Activated naive CD4-positive, alpha-beta T cell treated with anti-CD3 and anti-CD28 coated beads, Interleukin-2, amount 10 ng/mL, durations not matched to agents 7 days and 5 days (primary cell): ENCODE results near the gene CDK5RAP3.
"Not testable (repeated sequence)": the region's sequence is repeated elsewhere in the genome, so short reads cannot be mapped to it uniquely, and the experiment has no call there.

ENCODE experiments used
- CTCF ChIA-PET: fragments of 350-600 bp; sonication (Branson Sonifier 250); formaldehyde crosslinking; loops from one replicate; lab custom pipeline; 2021; ENCODE audit warnings: antibody characterized with exemption; lab: Charles Lee
- DNase-seq: peaks from one replicate; pipeline ENCODE4 v3.0.0-alpha.2; 2020
- H3K27ac Mint-ChIP-seq: one replicate; pipeline ENCODE4 v1.8.0; 2021; ENCODE audit warnings: mild to moderate bottlenecking, moderate library complexity, mixed read lengths
- H3K27me3 Mint-ChIP-seq: one replicate; pipeline ENCODE4 v1.8.0; 2021; ENCODE audit warnings: mild to moderate bottlenecking, mixed read lengths
- H3K36me3 Mint-ChIP-seq: one replicate; pipeline ENCODE4 v1.8.0; 2021; ENCODE audit warnings: mixed read lengths
- H3K4me1 Mint-ChIP-seq: one replicate; pipeline ENCODE4 v1.8.0; 2021; ENCODE audit warnings: mixed read lengths
- H3K4me3 Mint-ChIP-seq: one replicate; pipeline ENCODE4 v1.8.0; 2021; ENCODE audit warnings: mild to moderate bottlenecking, moderate library complexity, mixed read lengths
- H3K9me3 Mint-ChIP-seq: one replicate; pipeline ENCODE4 v1.8.0; 2021; ENCODE audit warnings: mixed read lengths

The CDK5RAP3 gene

DNA sequence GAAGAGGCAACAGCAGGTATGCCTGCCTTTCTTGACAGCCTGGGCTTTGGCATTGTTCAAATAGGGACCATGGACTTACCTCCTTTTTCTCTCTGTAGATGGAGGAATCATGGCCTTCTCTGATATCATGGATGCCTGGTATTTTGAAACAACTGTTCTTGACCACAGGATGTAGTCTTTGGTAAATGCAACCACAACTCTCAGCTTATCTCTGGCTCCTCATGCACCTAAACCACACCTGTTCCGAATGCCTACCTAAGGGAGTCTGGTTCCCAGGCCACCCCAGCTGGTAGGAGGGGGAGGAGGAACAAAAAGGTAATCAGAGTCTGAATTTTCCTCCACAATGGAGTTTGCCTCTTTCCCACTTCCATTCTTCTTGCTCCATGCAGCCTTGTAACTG, 18.8 kb downstream of the CDK5RAP3 start:
- H3K27ac Mint-ChIP-seq, result no peak overlapping the region
- H3K4me1 Mint-ChIP-seq, result peaks cover 15% of the 10 kb centered on the region
- no peak overlapping the region for H3K4me3 Mint-ChIP-seq
- peaks cover 19% of the 10 kb centered on the region for H3K27me3 Mint-ChIP-seq
- H3K9me3 Mint-ChIP-seq, result no peaks in the 10 kb centered on the region
- CTCF ChIA-PET, result interaction anchor here (1.2 kb wide), 1 partner anchor 10 kb away, joined by 3 read pairs; no protein-coding TSS in a partner anchor
- H3K36me3 Mint-ChIP-seq, result peaks cover 5% of the 10 kb centered on the region
- no peak for DNase-seq

DNA sequence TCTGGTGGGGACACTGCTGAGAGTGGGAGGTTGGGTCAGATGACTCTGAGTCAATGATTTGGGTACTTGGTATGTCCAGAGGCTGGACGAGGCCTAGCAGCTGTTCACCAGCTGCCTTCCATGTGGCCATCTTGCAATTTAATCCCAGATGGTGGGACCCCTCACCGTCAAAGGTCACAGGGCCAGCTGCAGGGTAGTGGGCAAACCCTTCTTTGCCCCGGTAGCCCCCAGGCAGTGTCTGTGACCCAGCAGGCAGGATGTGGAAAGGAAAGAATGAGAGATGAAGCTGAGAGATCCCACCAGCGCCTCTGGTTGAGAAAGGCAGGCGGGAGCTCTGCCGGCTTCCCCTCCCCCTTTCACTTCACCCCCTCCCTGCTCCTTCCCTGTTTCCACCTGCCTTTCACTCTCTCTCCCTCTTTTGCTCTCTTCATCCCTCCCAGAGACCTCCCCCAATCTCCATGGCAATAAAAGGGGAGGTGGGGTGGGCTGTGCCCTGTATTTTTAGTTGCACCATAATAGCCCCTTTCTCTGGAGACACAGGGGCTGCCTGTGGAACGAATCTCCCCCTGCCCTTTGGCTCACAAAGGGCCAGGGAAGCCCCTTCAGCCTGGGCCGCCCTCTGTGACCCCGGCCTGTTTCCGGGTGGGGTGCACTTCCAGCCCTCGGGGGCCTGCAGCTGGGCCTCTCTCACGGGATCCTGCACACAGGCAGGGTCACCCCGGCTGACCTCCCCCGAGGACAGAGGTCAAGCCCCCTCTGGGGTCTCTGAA, 20.2 kb downstream of the CDK5RAP3 start:
- DNase-seq, result no peak
- Mint-ChIP-seq H3K36me3 (peaks cover 2% of the 10 kb centered on the region), H3K27me3 (peaks cover 32% of the 10 kb centered on the region), H3K9me3 (no peaks in the 10 kb centered on the region), H3K4me3 (no peak overlapping the region), H3K4me1 (peaks cover 15% of the 10 kb centered on the region), H3K27ac (no peak overlapping the region)
- CTCF ChIA-PET, result no interaction called here

DNA sequence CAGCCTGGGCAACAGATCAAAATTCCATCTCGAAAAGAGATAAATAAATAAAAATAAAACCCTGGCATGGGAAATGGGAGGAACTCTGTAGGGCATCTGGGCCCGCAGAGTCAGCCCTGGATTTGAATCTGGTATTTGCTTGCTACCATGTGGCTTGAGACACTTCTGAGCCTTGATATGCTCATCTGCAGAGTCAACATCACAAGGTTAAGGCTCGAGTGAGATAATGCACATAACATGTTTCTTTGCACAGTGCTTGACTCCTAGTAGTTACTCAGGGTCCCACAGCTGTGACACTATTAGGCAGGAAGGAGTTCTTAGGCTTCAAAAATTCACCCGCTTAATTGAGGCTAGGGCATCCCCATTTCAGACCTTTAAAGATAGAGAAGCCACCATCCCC, 21.3 kb downstream of the CDK5RAP3 start:
- Mint-ChIP-seq H3K4me3 (no peak overlapping the region), H3K9me3 (no peaks in the 10 kb centered on the region)

DNA sequence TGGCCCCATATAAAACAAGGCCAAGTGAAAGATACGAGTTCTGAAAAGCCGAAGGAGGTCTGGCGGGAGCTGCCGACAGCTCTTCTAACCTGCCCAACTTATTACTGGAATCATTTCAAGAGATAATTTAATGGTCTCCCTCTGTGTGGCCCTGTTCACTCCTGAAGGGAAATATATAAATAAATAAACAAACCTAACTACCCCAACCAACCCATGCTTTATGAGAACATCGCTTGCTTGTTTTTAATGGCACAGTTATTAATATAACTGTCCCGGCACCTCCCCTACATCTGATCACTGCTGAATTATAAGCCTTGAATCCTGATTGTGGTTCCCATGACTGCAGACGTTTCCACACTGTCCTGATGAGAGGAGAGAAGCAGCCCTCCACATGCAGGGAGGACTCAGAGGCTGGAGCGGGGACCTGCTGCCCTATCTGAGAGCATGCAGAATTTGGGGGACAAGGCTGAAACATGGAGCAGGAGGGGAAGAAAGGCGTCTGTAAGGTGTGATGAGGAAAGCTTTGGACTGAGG, 22.2 kb downstream of the CDK5RAP3 start:
- H3K4me1 Mint-ChIP-seq, result peaks cover 15% of the 10 kb centered on the region
- H3K36me3 Mint-ChIP-seq, result no peaks in the 10 kb centered on the region
- H3K4me3 Mint-ChIP-seq, result no peak overlapping the region
- CTCF ChIA-PET, result interaction anchor here (1.0 to 2.1 kb wide), 2 partner anchors 22 to 54 kb away, joined by 3 to 6 read pairs; partner anchors contain the start of gene CDK5RAP3
- DNase-seq, result no peak
- H3K27ac Mint-ChIP-seq, result no peak overlapping the region
- peaks cover 43% of the 10 kb centered on the region for H3K27me3 Mint-ChIP-seq
- no peaks in the 10 kb centered on the region for H3K9me3 Mint-ChIP-seq

More for the DNA sequence above, 21.3 kb downstream of the CDK5RAP3 start:
- H3K27ac Mint-ChIP-seq, result no peak overlapping the region
- CTCF ChIA-PET, result no interaction called here
- DNase-seq, result no peak
- H3K27me3 Mint-ChIP-seq, result peaks cover 37% of the 10 kb centered on the region
- H3K36me3 Mint-ChIP-seq, result no peaks in the 10 kb centered on the region
- peaks cover 15% of the 10 kb centered on the region for H3K4me1 Mint-ChIP-seq

DNA sequence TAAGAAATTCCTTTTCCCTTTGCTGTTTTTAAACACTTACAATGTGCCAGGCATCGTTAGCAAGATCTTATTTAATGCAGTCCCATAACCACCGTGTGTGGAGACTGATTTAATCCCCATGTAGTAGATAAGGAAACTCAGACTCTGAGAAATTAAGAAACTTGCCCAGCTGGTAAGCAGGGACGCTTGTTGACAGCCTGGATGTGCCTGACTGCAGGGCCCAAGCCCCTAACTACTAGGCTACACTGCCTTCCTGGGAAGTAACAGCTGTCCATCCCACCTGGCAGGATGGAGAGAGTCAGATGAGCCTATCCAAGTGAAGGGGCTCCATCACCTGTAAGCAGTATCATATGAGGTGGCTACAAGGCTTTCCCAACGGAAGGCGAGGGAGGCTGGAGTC, 23.1 kb downstream of the CDK5RAP3 start:
- Mint-ChIP-seq H3K36me3 (no peaks in the 10 kb centered on the region), H3K4me1 (peaks cover 9% of the 10 kb centered on the region), H3K27ac (no peak overlapping the region), H3K27me3 (peaks cover 43% of the 10 kb centered on the region), H3K9me3 (no peaks in the 10 kb centered on the region), H3K4me3 (no peak overlapping the region)
- DNase-seq, result no peak
- CTCF ChIA-PET, result interaction anchor here (1.0 to 2.1 kb wide), 3 partner anchors 23 to 53 kb away, joined by 3 to 6 read pairs (median 3); partner anchors contain the start of gene CDK5RAP3

DNA sequence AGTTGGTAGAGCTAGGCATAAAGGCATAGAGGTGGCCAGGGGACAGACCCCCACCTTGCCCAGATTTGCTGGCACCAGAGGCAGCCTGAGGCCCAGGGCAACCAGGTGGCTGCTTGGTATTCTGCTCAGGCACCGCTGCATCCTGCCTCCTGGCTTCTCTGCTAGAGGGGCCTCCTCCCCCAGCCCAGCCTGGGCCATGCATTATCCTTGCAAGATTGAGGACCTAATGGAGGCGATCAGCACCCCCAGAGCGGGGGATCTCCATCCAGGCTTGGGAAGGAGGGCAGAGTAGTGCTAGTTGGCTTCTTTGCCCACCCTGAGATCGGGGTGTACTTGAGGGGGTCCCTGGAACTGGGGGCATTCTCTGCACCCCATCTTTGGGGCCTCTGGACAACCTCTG, 23.8 kb downstream of the CDK5RAP3 start:
- Mint-ChIP-seq H3K27me3 (peaks cover 48% of the 10 kb centered on the region), H3K4me1 (peaks cover 6% of the 10 kb centered on the region), H3K9me3 (no peaks in the 10 kb centered on the region), H3K4me3 (no peak overlapping the region), H3K27ac (no peak overlapping the region), H3K36me3 (no peaks in the 10 kb centered on the region)
- CTCF ChIA-PET, result interaction anchor here (1.4 to 2.1 kb wide), 3 partner anchors 16 to 24 kb away, joined by 3 to 6 read pairs (median 3); partner anchors contain the start of gene CDK5RAP3
- no peak for DNase-seq

DNA sequence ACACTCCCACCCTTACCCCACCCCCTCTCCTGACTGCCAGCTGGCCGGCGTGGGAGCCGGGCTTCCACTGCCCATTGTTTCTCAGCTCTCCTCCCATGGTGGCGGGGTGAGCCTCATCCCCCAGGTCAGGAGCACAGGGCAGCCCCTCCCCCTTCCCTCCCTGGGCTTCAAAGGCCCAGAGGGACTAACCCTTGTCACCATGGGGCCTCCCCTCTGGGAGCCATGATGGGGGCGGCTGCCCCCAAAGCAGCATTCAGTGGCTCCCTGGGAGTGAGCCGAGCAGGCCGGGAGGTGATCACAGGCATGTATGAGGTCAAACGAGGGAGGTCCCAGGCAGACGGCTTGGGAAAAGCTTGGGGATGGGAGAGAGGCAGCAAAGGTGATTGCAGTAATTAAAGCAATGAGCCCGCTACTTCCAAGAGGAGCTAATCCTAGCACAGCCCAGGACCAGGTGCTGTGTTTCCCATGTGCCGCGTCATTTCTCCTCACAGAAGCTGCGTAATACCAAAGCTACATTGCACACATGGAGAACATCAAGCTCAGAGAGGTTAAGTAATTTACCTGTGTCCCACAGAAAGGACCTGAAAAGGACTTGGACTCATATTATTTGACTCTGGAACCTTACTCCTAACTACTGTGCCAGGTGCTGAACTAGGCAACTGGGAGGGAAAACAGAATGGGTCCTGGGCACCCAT, 24.5 kb downstream of the CDK5RAP3 start:
- Mint-ChIP-seq H3K36me3 (no peaks in the 10 kb centered on the region), H3K4me1 (peaks cover 4% of the 10 kb centered on the region), H3K27me3 (peaks cover 53% of the 10 kb centered on the region), H3K9me3 (no peaks in the 10 kb centered on the region), H3K27ac (no peak overlapping the region), H3K4me3 (no peak overlapping the region)
- no peak for DNase-seq
- CTCF ChIA-PET, result interaction anchor here (1.4 to 2.1 kb wide), 4 partner anchors 17 to 25 kb away, joined by 3 to 6 read pairs (median 3); partner anchors contain the start of gene CDK5RAP3

DNA sequence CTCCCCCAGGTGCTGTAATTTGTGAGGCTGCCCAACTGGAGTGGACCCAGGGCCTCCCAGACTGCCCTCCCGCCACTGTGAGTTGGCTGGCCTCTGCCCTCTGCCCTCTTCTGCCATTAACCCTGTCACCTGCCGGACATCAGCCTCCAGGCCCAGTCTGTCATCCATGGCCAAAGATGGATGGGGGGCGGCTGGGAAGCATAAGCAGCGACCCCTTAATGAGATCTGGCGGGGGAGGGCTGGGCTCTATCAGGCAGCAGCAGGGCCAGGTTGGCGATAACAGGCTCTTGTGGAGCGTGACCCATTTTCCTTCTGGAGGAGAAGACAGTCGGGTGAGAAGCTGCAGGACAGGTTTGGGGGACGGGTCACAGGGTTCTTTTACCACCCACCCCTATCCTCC, 25.3 kb downstream of the CDK5RAP3 start:
- Mint-ChIP-seq H3K4me3 (no peak overlapping the region), H3K27ac (no peak overlapping the region), H3K27me3 (peaks cover 51% of the 10 kb centered on the region), H3K9me3 (no peaks in the 10 kb centered on the region), H3K4me1 (peaks cover 4% of the 10 kb centered on the region), H3K36me3 (no peaks in the 10 kb centered on the region)
- CTCF ChIA-PET, result interaction anchor here (1.5 kb wide), 1 partner anchor 22 kb away, joined by 3 read pairs; no protein-coding TSS in a partner anchor
- DNase-seq, result no peak

DNA sequence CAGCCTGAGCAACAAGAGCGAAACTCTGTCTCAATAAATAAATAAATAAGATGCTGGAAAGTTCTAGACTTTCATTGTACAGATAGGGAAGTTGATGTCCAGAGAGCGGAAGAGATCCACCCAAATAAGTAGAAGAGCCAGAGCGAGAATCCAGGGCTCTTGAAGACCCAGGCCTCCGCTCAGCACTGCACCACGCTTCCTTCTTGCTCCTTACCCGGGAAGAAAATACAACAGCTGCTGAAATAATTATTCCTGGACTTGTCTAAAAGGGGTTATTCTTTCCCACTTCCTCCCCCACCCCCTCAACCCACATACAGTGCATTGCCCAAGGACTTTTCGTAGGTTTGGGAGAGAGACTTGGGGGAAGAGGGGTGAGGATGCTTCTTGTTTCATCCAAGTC, 26.7 kb downstream of the CDK5RAP3 start:
- peaks cover 60% of the 10 kb centered on the region for H3K27me3 Mint-ChIP-seq
- no peak overlapping the region for H3K27ac Mint-ChIP-seq
- CTCF ChIA-PET, result no interaction called here
- no peaks in the 10 kb centered on the region for H3K9me3 Mint-ChIP-seq
- no peak for DNase-seq
- no peaks in the 10 kb centered on the region for H3K36me3 Mint-ChIP-seq
- no peak overlapping the region for H3K4me3 Mint-ChIP-seq
- peaks cover 6% of the 10 kb centered on the region for H3K4me1 Mint-ChIP-seq

DNA sequence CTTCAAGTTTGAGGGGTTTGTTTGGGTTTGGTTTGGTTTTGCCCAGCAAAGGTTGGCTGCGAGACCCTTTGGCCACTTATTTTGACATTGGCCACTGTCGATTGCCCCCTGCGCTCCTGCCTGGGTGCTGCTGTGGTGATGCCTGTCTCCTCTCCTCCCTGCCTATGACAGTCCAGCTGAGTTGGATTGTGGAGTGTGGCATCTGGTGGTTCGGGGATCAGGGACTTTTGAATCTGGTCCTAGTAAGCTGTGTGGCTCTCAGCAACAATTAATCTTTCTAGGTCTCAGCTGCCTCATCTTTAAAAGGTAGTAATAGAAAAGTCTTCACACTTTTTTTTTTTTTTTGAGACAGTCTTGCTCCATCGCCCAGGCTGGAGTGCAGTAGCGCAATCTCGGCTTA, 27.1 kb downstream of the CDK5RAP3 start:
- no peaks in the 10 kb centered on the region for H3K36me3 Mint-ChIP-seq
- no peak overlapping the region for H3K27ac Mint-ChIP-seq
- CTCF ChIA-PET, result no interaction called here

DNA sequence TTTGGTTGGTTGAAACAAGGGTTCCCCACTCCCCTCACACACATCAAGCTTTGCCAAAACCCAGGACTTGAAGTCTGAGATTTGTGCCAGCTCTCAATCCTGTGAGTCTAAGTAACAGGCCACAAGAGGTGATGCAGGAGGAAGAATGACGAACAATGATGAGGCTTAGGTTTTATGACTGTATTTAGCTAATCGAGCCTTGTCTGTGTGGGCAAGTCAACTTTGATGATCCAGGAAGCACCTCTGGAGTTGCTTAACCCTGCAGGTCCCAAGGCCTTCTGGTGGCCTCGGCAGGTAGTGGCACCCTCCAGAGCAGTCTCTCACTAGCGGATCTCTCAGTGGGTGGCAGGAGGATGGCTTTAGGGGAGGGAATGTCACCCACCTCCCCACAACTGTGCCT, 28.7 kb downstream of the CDK5RAP3 start:
- no peaks in the 10 kb centered on the region for H3K36me3 Mint-ChIP-seq
- peaks cover 11% of the 10 kb centered on the region for H3K4me1 Mint-ChIP-seq
- CTCF ChIA-PET, result interaction anchor here (0.6 to 1.8 kb wide), 8 partner anchors 11 to 53 kb away, joined by 3 to 9 read pairs (median 4); no protein-coding TSS in a partner anchor
- H3K27me3 Mint-ChIP-seq, result peaks cover 65% of the 10 kb centered on the region
- H3K27ac Mint-ChIP-seq, result no peak overlapping the region
- no peak overlapping the region for H3K4me3 Mint-ChIP-seq
- DNase-seq, result peak; percentile 36
- no peaks in the 10 kb centered on the region for H3K9me3 Mint-ChIP-seq

More for the DNA sequence above, 27.1 kb downstream of the CDK5RAP3 start:
- H3K9me3 Mint-ChIP-seq, result no peaks in the 10 kb centered on the region
- peaks cover 62% of the 10 kb centered on the region for H3K27me3 Mint-ChIP-seq
- no peak for DNase-seq
- H3K4me3 Mint-ChIP-seq, result no peak overlapping the region
- H3K4me1 Mint-ChIP-seq, result peaks cover 10% of the 10 kb centered on the region

DNA sequence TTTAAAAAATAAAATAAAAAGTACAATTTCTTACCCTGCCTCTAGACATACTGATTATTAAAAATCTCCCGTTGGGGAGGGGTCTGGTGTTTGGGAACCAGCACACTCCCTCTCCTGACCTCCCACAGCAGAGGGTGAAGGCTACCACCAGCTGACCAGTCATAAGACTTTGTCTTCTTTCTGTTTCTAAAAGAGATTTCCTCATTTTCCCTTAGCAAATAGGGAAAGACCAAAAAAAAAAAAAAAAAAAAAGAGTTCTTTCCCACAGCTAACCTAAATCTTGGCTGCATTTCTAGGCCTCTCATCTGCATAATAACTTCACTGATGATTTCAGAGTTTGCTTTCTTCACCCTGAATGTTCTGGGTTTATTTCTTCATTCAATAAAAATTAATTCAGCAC, 30.3 kb downstream of the CDK5RAP3 start:
- Mint-ChIP-seq H3K4me3 (no peak overlapping the region), H3K9me3 (no peaks in the 10 kb centered on the region), H3K27ac (no peak overlapping the region), H3K27me3 (peaks cover 67% of the 10 kb centered on the region), H3K4me1 (peaks cover 11% of the 10 kb centered on the region), H3K36me3 (no peaks in the 10 kb centered on the region)
- no peak for DNase-seq
- CTCF ChIA-PET, result interaction anchor here (1.7 kb wide), 1 partner anchor 23 kb away, joined by 9 read pairs; no protein-coding TSS in a partner anchor

DNA sequence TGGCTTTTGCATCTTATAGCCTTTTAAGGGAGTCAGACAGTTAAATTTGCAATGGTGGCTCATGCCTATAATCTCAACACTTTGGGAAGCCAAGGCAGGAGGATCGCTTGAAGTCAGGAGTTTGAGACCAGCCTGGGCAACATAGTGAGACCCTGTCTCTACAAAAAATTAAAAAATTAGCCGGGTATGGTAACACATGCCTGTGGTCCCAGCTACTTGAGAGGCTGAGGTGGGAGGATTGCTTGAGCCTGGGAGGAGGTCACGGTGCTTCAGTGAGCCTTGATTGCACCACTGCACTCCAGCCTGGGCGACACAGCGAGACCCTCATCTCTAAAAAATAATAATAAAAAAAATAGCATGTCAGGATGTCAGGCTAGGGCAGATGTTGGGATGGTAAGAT, 30.7 kb downstream of the CDK5RAP3 start:
- peaks cover 11% of the 10 kb centered on the region for H3K4me1 Mint-ChIP-seq
- H3K27me3 Mint-ChIP-seq, result peaks cover 67% of the 10 kb centered on the region
- H3K4me3 Mint-ChIP-seq, H3K9me3 Mint-ChIP-seq, H3K36me3 Mint-ChIP-seq, DNase-seq, H3K27ac Mint-ChIP-seq: not testable (repeated sequence)
- CTCF ChIA-PET, result interaction anchor here (1.7 kb wide), 1 partner anchor 23 kb away, joined by 9 read pairs; no protein-coding TSS in a partner anchor
